GM12878 (cell line): ENCODE data around the gene REST. TPM values are rescaled to one million over a fixed set of nuclear protein-coding genes. Genes with fewer than 3 reads are reported as not detected.

Source experiments
- ATAC-seq: fragments of 200-7000 bp; cut with Tn5 transposase; 3 replicates; pipeline ENCODE4 v1.9.1; 2020; ENCODE audit warnings: mild to moderate bottlenecking, moderate library complexity
- BruUV-seq: library from RNA; stranded (reverse); fragments of 400-500 nt; replicated peaks from 2 replicates; lab custom pipeline; 2021; lab: Mats Ljungman, UMichigan
- CTCF ChIA-PET: fragments of 300-600 bp; sonication (Branson Sonifier 250); formaldehyde crosslinking; extraction: SDS; loops from one replicate; lab custom pipeline; 2021; ENCODE audit warnings: inconsistent platforms; lab: Yijun Ruan, JAX
- POLR2A ChIA-PET: fragments of 350-600 bp; formaldehyde crosslinking; extraction: SDS; loops from one replicate; lab custom pipeline; 2021; ENCODE audit warnings: inconsistent platforms; lab: Charles Lee
- RAD21 ChIA-PET: fragments of 300-600 bp; sonication (Branson Sonifier 250); formaldehyde crosslinking; loops from one replicate; lab custom pipeline; 2023; ENCODE audit warnings: antibody characterized with exemption; ENCODE audit not compliant: unreplicated experiment; lab: Charles Lee
- SMC1A ChIA-PET: fragments of 300-600 bp; sonication (Branson Sonifier 250); formaldehyde crosslinking; loops from one replicate; lab custom pipeline; 2023; ENCODE audit not compliant: unreplicated experiment, uncharacterized antibody; lab: Charles Lee
- DNase-seq: peaks from one replicate; pipeline ENCODE4 v3.0.0-alpha.2; 2011; ENCODE audit warnings: low read depth, low spot score
- FAIRE-seq: peaks from 3 replicates; lab custom pipeline; 2011; peaks lifted over from hg19 to GRCh38; lab: Jason Lieb, UNC
- H2AFZ ChIP-seq: 2 replicates; pipeline ENCODE4 v1.6.0; 2011; ENCODE audit warnings: low read depth, low read length, control low read depth; ENCODE audit not compliant: control insufficient read depth
- H3K27ac ChIP-seq: 2 replicates; pipeline ENCODE4 v1.5.1; 2011; ENCODE audit warnings: control low read depth; ENCODE audit not compliant: control insufficient read depth, insufficient read depth
- H3K27me3 ChIP-seq, 2 experiments: replicated peaks in 1 of 2; 2 replicates each; pipeline versions ENCODE4 v1.6.0 to v1.6.1; 2011; ENCODE audit warnings: low read length in 1 of 2; ENCODE audit not compliant: control insufficient read depth in 2 of 2, insufficient read depth in 2 of 2
- H3K36me3 ChIP-seq, 2 experiments: 2 replicates each; pipeline ENCODE4 v1.5.1; 2011; ENCODE audit warnings: low read length in 1 of 2; ENCODE audit not compliant: control insufficient read depth in 2 of 2, insufficient read depth in 2 of 2
- H3K4me1 ChIP-seq: 2 replicates; pipeline ENCODE4 v1.6.1; 2011; ENCODE audit warnings: mild to moderate bottlenecking, low read length, moderate library complexity, mixed read lengths; ENCODE audit not compliant: control insufficient read depth, insufficient read depth
- H3K4me2 ChIP-seq: 2 replicates; pipeline ENCODE4 v1.6.0; 2011; ENCODE audit warnings: control low read depth; ENCODE audit not compliant: control insufficient read depth, insufficient read depth
- H3K4me3 ChIP-seq: fragments of 200-600 bp; sonication (generic); 2 replicates; pipeline ENCODE4 v1.5.1; 2016
- H3K79me2 ChIP-seq: 2 replicates; pipeline ENCODE4 v1.6.0; 2011; ENCODE audit warnings: low read length; ENCODE audit not compliant: control insufficient read depth, insufficient read depth
- H3K9ac ChIP-seq: 2 replicates; pipeline ENCODE4 v1.8.0; 2011; ENCODE audit warnings: low read length, control low read depth, mixed read lengths; ENCODE audit not compliant: control insufficient read depth, insufficient read depth
- H3K9me3 ChIP-seq: replicated peaks from 3 replicates; pipeline ENCODE4 v1.5.1; 2011; ENCODE audit warnings: mild to moderate bottlenecking, low read length; ENCODE audit not compliant: control insufficient read depth, insufficient read depth
- H4K20me1 ChIP-seq: 2 replicates; pipeline ENCODE4 v1.6.0; 2011; ENCODE audit not compliant: control insufficient read depth, insufficient read depth
- CREB1 ChIP-seq: IDR thresholded peaks from 2 replicates; pipeline ENCODE4 v1.6.1; 2012; ENCODE audit warnings: low read depth, mild to moderate bottlenecking, inconsistent platforms
- CREM ChIP-seq: IDR thresholded peaks from 2 replicates; pipeline ENCODE4 v1.6.1; 2014; ENCODE audit warnings: antibody characterized with exemption, low read depth
- DPF2 ChIP-seq: fragments of 450-650 bp; IDR thresholded peaks from 2 replicates; pipeline ENCODE4 v1.6.1; 2017; ENCODE audit warnings: mild to moderate bottlenecking
- HDAC6 ChIP-seq: fragments of 200-600 bp; sonication (generic); IDR thresholded peaks from one replicate; pipeline ENCODE4 v1.8.0; 2017; ENCODE audit warnings: antibody characterized with exemption; ENCODE audit not compliant: unreplicated experiment
- IKZF2 ChIP-seq, 2 experiments: fragments of 450-650 bp; IDR thresholded peaks; 2 replicates each; pipeline ENCODE4 v1.6.1; 2017; ENCODE audit warnings: mild to moderate bottlenecking in 2 of 2, moderate library complexity in 2 of 2
- IRF4 ChIP-seq: IDR thresholded peaks from 2 replicates; pipeline ENCODE4 v1.6.1; 2011; ENCODE audit warnings: low read depth, low read length
- MEF2B ChIP-seq: fragments of 450-650 bp; IDR thresholded peaks from 2 replicates; pipeline ENCODE4 v1.6.1; 2018; ENCODE audit warnings: mild to moderate bottlenecking, moderate library complexity; ENCODE audit not compliant: partially characterized antibody, poor library complexity, severe bottlenecking
- POLR2A ChIP-seq: IDR thresholded peaks from 2 replicates; pipeline ENCODE4 v1.6.1; 2011; ENCODE audit warnings: low read depth, mild to moderate bottlenecking, low read length
- RAD21 ChIP-seq: IDR thresholded peaks from 2 replicates; pipeline ENCODE4 v1.6.1; 2011; ENCODE audit warnings: mild to moderate bottlenecking, low read depth, low read length, moderate library complexity; ENCODE audit not compliant: insufficient read depth
- RBBP5 ChIP-seq: fragments of 200-600 bp; sonication (generic); conservative IDR thresholded peaks from 2 replicates; pipeline ENCODE4 v1.6.1; 2016
- RCOR1 ChIP-seq: conservative IDR thresholded peaks from 2 replicates; pipeline ENCODE4 v1.6.1; 2012; ENCODE audit warnings: low read depth, low read length, improper control_type of control experiment
- ZZZ3 ChIP-seq: IDR thresholded peaks from 2 replicates; pipeline ENCODE4 v1.6.1; 2011; ENCODE audit warnings: low read depth; ENCODE audit not compliant: control insufficient read depth, insufficient read length
- WGBS: methylation state at CpG from one replicate; pipeline ENCODE4 v1.1.6; 2016; ENCODE audit warnings: low lambda C conversion rate; ENCODE audit not compliant: insufficient replicate concordance, insufficient coverage; ENCODE audit errors: missing lambda C conversion rate; 5-methylcytosine and 5-hydroxymethylcytosine counted together
- in situ Hi-C: fragments of 300-500 bp; cut with MboI; formaldehyde crosslinking; loops from 9 replicates; pipeline ENCODE4 v1.14.3; 2018; ENCODE audit warnings: mixed read lengths
- intact Hi-C: fragments of 100-400 bp; cut with micrococcal nuclease; formaldehyde crosslinking; loops from one replicate; pipeline ENCODE4 v1.14.2; 2022; ENCODE audit not compliant: unreplicated experiment
- polyA plus RNA-seq, 11 experiments: library from polyadenylated mRNA; depleted of rRNA in 4 of 11; unstranded in 6 of 11; stranded (reverse) in 5 of 11; fragments of >200 nt; fragmentation: Nextera tagmentation in 4 of 11; fragmentation: Illumina TruSeq in 1 of 11; extraction: Ambion mirVana in 4 of 11; extraction: Trizol in 1 of 11; gene quantifications; 1 replicate in 1 of 11; 2 replicates in 10 of 11; pipeline versions ENCODE4 v1.2.1 to v1.2.3, GENCODE V29; 2011 to 2016; ENCODE audit warnings: inconsistent platforms in 2 of 11, missing spikeins in 2 of 11, low read depth in 1 of 11
- total RNA-seq, 4 experiments: library from RNA; depleted of rRNA in 3 of 4; stranded (reverse); fragments of >200 nt in 3 of 4; fragmentation: Illumina TruSeq in 1 of 4; extraction: Trizol in 1 of 4; gene quantifications; 2 replicates each; pipeline versions ENCODE4 v1.2.1 to v1.2.3, GENCODE V29; 2013 to 2021
- TF ChIP-seq, protein P1 (sequence below): fragments of 450-650 bp; formaldehyde crosslinking; IDR thresholded peaks from 2 replicates; pipeline ENCODE4 v1.4.0; 2022; ENCODE audit warnings: mild to moderate bottlenecking, moderate library complexity
- TF ChIP-seq, protein P2 (sequence below): IDR thresholded peaks from 2 replicates; pipeline ENCODE4 v1.6.1; 2011; ENCODE audit warnings: low read depth, mild to moderate bottlenecking, low read length, moderate library complexity, borderline replicate concordance; ENCODE audit errors: extremely low read depth
- TF ChIP-seq, protein P3 (sequence below): fragments of 450-650 bp; IDR thresholded peaks from 2 replicates; pipeline ENCODE4 v1.6.1; 2017; ENCODE audit warnings: antibody characterized with exemption, mild to moderate bottlenecking, moderate library complexity
- TF ChIP-seq, protein P4 (sequence below): fragments of 450-650 bp; IDR thresholded peaks from 2 replicates; pipeline ENCODE4 v1.6.1; 2017; ENCODE audit warnings: borderline replicate concordance

The REST gene
- total and polyA plus RNA-seq, 10 of the 15 experiments (the other 5 are each of a cell fraction or from before 2014, with no cell fraction given) = 3.7 to 36.3 (median 20.4) TPM

DNA sequence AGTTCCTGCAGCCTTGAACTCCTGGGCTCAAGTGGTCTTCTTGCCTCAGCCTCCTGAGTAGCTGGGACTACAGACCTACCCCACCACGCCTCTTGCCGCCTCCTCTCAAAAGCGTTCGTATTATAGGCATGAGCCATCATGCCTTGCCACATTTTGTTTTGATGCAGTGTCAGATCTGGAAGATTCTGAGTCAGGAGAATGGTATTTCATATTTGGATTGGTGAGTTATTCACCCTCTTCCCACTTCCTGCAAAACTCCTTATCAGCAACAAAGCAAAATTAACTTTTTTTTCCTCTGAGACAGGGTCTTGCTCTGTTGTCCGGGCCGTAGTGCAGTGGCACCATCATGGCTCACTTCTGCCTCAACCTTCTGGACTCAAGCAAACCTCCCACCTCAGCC is 29.6 kb downstream of the REST start:
- Histone ChIP-seq H3K4me2 (no peak overlapping the region), H3K4me3 (no peak overlapping the region), H3K36me3 (no peaks in the 10 kb centered on the region; a peak in 3 of 4 replicates), H3K79me2 (no peaks in the 10 kb centered on the region), H3K27ac (no peak overlapping the region), H4K20me1 (no peaks in the 10 kb centered on the region), H3K9me3 (no peaks in the 10 kb centered on the region), H2AFZ (no peak overlapping the region), H3K9ac (no peak overlapping the region), H3K4me1 (no peaks in the 10 kb centered on the region), H3K27me3 (no peaks in the 10 kb centered on the region)
- FAIRE-seq = no peak
- in situ Hi-C loops (no loop called here), intact Hi-C loops (no loop called here)
- CTCF ChIA-PET = no interaction called here
- 97% methylated on average over 6 of the region's 6 CpGs for WGBS
- SMC1A ChIA-PET = no interaction called here
- no peak for ATAC-seq
- no peak for DNase-seq
- RAD21 ChIA-PET = no interaction called here
- BruUV-seq = no TSS peak
- POLR2A ChIA-PET = no interaction called here
- TF ChIP-seq DPF2 (no peak), POLR2A (no peak), MEF2B (no peak), IRF4 (no peak), ZZZ3 (no peak), IKZF2 (IDR thresholded peaks at IDR 0.05) (no peak), RBBP5 (no peak), RCOR1 (no peak), RAD21 (no peak), CREM (no peak), HDAC6 (no peak), CREB1 (no peak)
- TF ChIP-seq, protein P1, sequence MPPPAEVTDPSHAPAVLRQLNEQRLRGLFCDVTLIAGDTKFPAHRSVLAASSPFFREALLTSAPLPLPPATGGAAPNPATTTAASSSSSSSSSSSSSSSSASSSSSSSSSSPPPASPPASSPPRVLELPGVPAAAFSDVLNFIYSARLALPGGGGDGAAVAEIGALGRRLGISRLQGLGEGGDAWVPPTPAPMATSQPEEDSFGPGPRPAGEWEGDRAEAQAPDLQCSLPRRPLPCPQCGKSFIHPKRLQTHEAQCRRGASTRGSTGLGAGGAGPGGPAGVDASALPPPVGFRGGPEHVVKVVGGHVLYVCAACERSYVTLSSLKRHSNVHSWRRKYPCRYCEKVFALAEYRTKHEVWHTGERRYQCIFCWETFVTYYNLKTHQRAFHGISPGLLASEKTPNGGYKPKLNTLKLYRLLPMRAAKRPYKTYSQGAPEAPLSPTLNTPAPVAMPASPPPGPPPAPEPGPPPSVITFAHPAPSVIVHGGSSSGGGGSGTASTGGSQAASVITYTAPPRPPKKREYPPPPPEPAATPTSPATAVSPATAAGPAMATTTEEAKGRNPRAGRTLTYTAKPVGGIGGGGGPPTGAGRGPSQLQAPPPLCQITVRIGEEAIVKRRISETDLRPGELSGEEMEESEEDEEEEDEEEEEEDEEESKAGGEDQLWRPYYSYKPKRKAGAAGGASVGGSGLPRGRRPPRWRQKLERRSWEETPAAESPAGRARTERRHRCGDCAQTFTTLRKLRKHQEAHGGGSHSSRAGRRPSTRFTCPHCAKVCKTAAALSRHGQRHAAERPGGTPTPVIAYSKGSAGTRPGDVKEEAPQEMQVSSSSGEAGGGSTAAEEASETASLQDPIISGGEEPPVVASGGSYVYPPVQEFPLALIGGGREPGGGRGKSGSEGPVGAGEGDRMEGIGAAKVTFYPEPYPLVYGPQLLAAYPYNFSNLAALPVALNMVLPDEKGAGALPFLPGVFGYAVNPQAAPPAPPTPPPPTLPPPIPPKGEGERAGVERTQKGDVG (CRISPR knock-in tag) = no peak
- TF ChIP-seq, protein P2, sequence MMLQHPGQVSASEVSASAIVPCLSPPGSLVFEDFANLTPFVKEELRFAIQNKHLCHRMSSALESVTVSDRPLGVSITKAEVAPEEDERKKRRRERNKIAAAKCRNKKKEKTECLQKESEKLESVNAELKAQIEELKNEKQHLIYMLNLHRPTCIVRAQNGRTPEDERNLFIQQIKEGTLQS = no peak
- TF ChIP-seq, protein P3, sequence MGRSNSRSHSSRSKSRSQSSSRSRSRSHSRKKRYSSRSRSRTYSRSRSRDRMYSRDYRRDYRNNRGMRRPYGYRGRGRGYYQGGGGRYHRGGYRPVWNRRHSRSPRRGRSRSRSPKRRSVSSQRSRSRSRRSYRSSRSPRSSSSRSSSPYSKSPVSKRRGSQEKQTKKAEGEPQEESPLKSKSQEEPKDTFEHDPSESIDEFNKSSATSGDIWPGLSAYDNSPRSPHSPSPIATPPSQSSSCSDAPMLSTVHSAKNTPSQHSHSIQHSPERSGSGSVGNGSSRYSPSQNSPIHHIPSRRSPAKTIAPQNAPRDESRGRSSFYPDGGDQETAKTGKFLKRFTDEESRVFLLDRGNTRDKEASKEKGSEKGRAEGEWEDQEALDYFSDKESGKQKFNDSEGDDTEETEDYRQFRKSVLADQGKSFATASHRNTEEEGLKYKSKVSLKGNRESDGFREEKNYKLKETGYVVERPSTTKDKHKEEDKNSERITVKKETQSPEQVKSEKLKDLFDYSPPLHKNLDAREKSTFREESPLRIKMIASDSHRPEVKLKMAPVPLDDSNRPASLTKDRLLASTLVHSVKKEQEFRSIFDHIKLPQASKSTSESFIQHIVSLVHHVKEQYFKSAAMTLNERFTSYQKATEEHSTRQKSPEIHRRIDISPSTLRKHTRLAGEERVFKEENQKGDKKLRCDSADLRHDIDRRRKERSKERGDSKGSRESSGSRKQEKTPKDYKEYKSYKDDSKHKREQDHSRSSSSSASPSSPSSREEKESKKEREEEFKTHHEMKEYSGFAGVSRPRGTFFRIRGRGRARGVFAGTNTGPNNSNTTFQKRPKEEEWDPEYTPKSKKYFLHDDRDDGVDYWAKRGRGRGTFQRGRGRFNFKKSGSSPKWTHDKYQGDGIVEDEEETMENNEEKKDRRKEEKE = no peak
- TF ChIP-seq, protein P4, sequence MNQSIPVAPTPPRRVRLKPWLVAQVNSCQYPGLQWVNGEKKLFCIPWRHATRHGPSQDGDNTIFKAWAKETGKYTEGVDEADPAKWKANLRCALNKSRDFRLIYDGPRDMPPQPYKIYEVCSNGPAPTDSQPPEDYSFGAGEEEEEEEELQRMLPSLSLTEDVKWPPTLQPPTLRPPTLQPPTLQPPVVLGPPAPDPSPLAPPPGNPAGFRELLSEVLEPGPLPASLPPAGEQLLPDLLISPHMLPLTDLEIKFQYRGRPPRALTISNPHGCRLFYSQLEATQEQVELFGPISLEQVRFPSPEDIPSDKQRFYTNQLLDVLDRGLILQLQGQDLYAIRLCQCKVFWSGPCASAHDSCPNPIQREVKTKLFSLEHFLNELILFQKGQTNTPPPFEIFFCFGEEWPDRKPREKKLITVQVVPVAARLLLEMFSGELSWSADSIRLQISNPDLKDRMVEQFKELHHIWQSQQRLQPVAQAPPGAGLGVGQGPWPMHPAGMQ = no peak
